Ishikawa (cell line): ENCODE measurements around the gene MT1B.

Experiments
- CEBPB ChIP-seq: IDR thresholded peaks from 2 replicates; pipeline ENCODE4 v1.6.1; 2012
- CREB1 ChIP-seq: IDR thresholded peaks from 2 replicates; pipeline ENCODE4 v1.6.1; 2012; ENCODE audit warnings: low read depth
- EGR1 ChIP-seq: IDR thresholded peaks from 2 replicates; pipeline ENCODE4 v1.6.1; 2012
- EP300 ChIP-seq: IDR thresholded peaks from 2 replicates; pipeline ENCODE4 v1.6.1; 2012; ENCODE audit warnings: borderline replicate concordance
- FOXM1 ChIP-seq: IDR thresholded peaks from 2 replicates; pipeline ENCODE4 v1.6.1; 2012; ENCODE audit warnings: low read depth, borderline replicate concordance
- NFIC ChIP-seq: IDR thresholded peaks from 2 replicates; pipeline ENCODE4 v1.6.1; 2012
- RAD21 ChIP-seq: IDR thresholded peaks from 2 replicates; pipeline ENCODE4 v1.6.1; 2012; ENCODE audit warnings: low read depth
- TAF1 ChIP-seq: IDR thresholded peaks from 2 replicates; pipeline ENCODE4 v1.6.1; 2012; ENCODE audit warnings: low read depth, mild to moderate bottlenecking
- TCF12 ChIP-seq: IDR thresholded peaks from 2 replicates; pipeline ENCODE4 v1.6.1; 2012; ENCODE audit warnings: low read depth
- TEAD4 ChIP-seq: IDR thresholded peaks from 2 replicates; pipeline ENCODE4 v1.6.1; 2012
- YY1 ChIP-seq: IDR thresholded peaks from 2 replicates; pipeline ENCODE4 v1.6.1; 2012; ENCODE audit warnings: low read depth
- ZBTB7A ChIP-seq: IDR thresholded peaks from 2 replicates; pipeline ENCODE4 v1.6.1; 2012; ENCODE audit warnings: low read depth
- TF ChIP-seq, protein P1 (sequence below): IDR thresholded peaks from 2 replicates; pipeline ENCODE4 v1.6.1; 2012
- TF ChIP-seq, protein P2 (sequence below): IDR thresholded peaks from 2 replicates; pipeline ENCODE4 v1.6.1; 2012
- TF ChIP-seq, protein P3 (sequence below): IDR thresholded peaks from 2 replicates; pipeline ENCODE4 v1.6.1; 2012; ENCODE audit warnings: low read depth, mild to moderate bottlenecking

MT1B gene

DNA sequence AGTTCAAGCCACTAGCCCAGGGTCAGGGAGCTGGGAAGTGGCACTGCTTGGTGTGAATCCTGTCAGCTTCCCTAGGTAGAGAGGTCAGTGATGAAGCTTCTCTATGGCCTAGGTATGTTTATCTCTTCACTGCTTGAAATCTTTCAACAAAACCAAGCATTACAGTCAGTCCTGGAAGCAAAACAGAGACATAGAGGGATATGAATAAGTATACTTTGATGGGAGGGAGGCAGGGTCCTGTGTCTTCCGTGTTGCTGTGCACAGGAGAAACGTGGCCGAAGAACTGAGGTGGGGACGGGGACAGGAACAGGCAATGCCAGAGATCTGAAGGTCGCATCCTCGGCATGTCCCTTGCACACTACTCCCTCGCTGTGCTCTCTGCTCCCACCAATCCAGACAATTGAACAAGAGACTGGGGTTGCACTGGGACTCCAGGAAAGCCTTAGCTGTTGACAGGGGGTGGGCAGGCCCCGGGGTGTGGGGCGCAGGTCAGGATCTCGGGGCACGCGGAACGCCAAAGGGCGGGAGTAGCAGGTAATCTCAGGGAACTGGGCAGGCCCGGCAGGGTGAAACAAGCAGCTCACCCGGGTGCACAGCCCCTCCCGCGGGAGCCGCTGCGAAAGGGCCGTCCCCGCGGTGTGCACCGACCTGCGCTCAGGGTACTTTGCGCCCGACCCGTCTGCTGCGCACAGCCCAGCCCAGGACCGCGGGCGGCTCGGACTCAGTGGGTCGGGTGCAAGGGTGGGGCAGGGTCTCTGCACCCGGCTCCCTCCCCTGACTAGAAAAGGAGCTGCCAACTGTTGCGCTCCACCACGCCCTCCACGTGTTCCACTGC lies 17.5 kb downstream of the MT1B start, which contains the start of gene MT1H:
Gene MT1H, plus strand, starts transcription at position 810 of the 835 bp plus-strand sequence. CDS start 71 bp downstream, outside the sequence.
- TF ChIP-seq, protein P1, sequence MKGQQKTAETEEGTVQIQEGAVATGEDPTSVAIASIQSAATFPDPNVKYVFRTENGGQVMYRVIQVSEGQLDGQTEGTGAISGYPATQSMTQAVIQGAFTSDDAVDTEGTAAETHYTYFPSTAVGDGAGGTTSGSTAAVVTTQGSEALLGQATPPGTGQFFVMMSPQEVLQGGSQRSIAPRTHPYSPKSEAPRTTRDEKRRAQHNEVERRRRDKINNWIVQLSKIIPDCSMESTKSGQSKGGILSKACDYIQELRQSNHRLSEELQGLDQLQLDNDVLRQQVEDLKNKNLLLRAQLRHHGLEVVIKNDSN, result no peak
- TF ChIP-seq ZBTB7A, result no peak
- TF ChIP-seq, protein P2, sequence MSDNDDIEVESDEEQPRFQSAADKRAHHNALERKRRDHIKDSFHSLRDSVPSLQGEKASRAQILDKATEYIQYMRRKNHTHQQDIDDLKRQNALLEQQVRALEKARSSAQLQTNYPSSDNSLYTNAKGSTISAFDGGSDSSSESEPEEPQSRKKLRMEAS, result no peak
- TF ChIP-seq TAF1, result no peak
- TF ChIP-seq EP300, result no peak
- TF ChIP-seq, protein P3, sequence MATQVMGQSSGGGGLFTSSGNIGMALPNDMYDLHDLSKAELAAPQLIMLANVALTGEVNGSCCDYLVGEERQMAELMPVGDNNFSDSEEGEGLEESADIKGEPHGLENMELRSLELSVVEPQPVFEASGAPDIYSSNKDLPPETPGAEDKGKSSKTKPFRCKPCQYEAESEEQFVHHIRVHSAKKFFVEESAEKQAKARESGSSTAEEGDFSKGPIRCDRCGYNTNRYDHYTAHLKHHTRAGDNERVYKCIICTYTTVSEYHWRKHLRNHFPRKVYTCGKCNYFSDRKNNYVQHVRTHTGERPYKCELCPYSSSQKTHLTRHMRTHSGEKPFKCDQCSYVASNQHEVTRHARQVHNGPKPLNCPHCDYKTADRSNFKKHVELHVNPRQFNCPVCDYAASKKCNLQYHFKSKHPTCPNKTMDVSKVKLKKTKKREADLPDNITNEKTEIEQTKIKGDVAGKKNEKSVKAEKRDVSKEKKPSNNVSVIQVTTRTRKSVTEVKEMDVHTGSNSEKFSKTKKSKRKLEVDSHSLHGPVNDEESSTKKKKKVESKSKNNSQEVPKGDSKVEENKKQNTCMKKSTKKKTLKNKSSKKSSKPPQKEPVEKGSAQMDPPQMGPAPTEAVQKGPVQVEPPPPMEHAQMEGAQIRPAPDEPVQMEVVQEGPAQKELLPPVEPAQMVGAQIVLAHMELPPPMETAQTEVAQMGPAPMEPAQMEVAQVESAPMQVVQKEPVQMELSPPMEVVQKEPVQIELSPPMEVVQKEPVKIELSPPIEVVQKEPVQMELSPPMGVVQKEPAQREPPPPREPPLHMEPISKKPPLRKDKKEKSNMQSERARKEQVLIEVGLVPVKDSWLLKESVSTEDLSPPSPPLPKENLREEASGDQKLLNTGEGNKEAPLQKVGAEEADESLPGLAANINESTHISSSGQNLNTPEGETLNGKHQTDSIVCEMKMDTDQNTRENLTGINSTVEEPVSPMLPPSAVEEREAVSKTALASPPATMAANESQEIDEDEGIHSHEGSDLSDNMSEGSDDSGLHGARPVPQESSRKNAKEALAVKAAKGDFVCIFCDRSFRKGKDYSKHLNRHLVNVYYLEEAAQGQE, result no peak
- no peak for TF ChIP-seq CREB1
- no peak for TF ChIP-seq CEBPB
- TF ChIP-seq YY1, result no peak
- TF ChIP-seq TEAD4, result no peak
- TF ChIP-seq TCF12, result no peak
- TF ChIP-seq RAD21, result no peak

DNA sequence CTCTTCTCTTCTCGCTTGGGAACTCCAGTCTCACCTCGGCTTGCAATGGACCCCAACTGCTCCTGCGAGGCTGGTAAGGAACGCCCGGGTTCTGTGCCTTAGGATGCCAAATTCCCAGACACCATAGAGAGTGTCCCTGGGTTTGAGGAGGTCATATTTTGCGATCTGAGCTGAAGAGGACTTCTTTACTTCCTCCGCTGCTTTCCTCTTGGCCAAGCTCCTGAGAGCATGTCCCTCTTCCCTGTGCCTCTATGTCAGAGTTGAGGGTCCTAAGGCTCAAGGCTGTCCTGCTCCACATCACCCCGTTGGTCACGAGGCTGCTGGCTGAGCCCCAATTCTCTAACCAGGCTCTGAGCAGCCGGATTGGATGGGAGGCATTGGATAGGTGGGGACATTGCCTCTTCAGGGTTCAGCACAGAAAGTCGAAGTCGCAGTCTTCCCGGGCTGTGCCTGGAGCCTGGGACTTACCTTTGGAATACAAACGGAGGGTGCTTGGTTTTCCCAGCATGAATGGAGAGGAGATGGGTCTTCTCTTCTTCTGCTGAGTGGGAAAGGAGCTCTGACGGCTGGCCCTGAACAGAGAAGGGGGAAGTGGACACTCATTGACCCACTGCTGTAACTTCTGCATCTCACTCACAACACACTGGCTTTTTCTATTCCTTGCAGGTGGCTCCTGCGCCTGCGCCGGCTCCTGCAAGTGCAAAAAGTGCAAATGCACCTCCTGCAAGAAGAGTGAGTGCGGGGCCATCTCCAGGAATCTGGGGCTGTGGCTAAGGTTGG lies 18.3 kb downstream of the MT1B start:
- TF ChIP-seq EGR1 (no peak), CEBPB (no peak), ZBTB7A (no peak)
- TF ChIP-seq, protein P1, result no peak

DNA sequence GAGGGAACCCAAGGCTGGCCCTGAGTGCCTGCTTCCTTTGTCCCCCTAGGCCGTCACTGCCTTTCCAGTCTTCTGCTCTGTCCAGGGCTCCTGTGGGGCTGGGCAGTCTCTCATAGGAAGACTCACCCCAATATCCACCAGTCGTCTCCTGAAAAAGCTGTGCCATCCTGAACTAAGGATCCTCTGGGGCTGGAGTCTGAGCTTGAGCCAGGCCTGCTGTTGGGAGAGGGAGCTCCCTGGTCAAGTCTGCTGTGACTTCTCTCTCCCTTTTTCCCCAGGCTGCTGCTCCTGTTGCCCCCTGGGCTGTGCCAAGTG lies 18.9 kb downstream of the MT1B start:
- no peak for TF ChIP-seq YY1
- TF ChIP-seq EGR1, result no peak
- no peak for TF ChIP-seq RAD21
- no peak for TF ChIP-seq TCF12
- TF ChIP-seq, protein P1, result no peak
- no peak for TF ChIP-seq NFIC
- TF ChIP-seq, protein P3, result no peak
- TF ChIP-seq CEBPB, result no peak
- TF ChIP-seq EP300, result no peak
- no peak for TF ChIP-seq TEAD4
- no peak for TF ChIP-seq CREB1
- TF ChIP-seq ZBTB7A, result no peak
- no peak for TF ChIP-seq TAF1
- TF ChIP-seq, protein P2, result no peak
- TF ChIP-seq FOXM1, result no peak

DNA sequence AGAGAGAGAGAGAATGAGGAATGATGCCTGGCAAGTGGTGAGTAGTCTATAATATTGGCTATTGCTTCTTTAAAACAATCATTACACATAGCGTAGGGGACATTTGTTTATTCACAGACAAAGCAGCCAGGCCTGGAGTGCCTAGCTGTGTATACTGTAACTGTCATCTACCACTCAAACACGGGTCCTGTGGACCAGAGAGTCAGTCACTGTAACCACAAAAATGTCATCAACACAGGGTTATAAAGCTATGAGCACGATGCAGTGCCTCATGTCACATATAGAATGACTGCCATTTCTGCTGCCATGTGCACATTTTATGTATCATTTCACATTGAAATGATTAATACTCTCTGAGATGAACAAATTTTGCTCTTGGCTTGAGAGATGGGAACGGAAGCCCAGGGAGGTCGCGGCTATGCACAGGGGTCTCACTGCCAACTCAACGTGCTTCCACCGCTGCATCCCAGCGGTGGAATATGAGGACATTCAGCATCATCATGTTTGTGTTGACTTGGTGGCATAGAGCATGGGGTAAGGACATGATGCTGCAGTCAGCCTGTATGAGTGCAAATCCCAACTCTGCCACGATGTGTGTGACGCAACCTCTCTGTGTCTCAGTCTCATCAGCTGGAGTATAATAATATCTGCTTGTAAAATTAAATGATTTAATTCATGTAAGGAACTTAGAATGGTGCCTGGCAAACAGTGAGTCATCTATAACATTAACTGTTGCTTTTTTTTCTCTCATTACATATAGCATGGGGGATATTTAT lies 21.3 kb downstream of the MT1B start:
- TF ChIP-seq CREB1 (no peak), EGR1 (no peak), CEBPB (no peak), ZBTB7A (no peak), TAF1 (no peak)
- TF ChIP-seq, protein P3, result no peak
- TF ChIP-seq, protein P2, result no peak
- TF ChIP-seq, protein P1, result no peak
